Femur (tissue), 1 donor: ENCODE data around the gene JMJD7.

Experiments used
- DNase-seq: peaks from one replicate; pipeline ENCODE4 v3.0.0-alpha.2; 2017

The JMJD7 gene

GRCh38 chr15:41887161-41887560 lies 59.3 kb downstream of the JMJD7 start:
- DNase-seq = no peak
